ENCODE results near the gene RASGRP4.
A peak's percentile ranks its signal among the peaks of the same experiment; 100 is the strongest.
"Not testable (repeated sequence)": the region's sequence is repeated elsewhere in the genome, so short reads cannot be mapped to it uniquely, and the experiment has no call there.

Gene RASGRP4

GRCh38 chr19:38445362-38445761 lies 19.3 kb upstream of the RASGRP4 start:
- DNase-seq (ENCODE audit: low spot score): no peak

- no peak for DNase-seq (ENCODE audit: low spot score)
Measured at GRCh38 chr19:38444026-38444425, 18.0 kb upstream of the RASGRP4 start.

- no peak for DNase-seq (ENCODE audit: low spot score)
Measured at GRCh38 chr19:38443458-38443999, 17.5 kb upstream of the RASGRP4 start.

- DNase-seq (ENCODE audit: low spot score): no peak
Measured at GRCh38 chr19:38442736-38443135, 16.7 kb upstream of the RASGRP4 start.

GRCh38 chr19:38441657-38442348 lies 15.8 kb upstream of the RASGRP4 start:
- no peak for DNase-seq (ENCODE audit: low spot score)

GRCh38 chr19:38440592-38440991 lies 14.6 kb upstream of the RASGRP4 start:
- no peak for DNase-seq (ENCODE audit: low spot score)

GRCh38 chr19:38437917-38438316 lies 11.9 kb upstream of the RASGRP4 start:
- DNase-seq (ENCODE audit: low spot score): no peak

- no peak for DNase-seq (ENCODE audit: low spot score)
Measured at GRCh38 chr19:38437295-38437694, 11.3 kb upstream of the RASGRP4 start.

- DNase-seq (ENCODE audit: low spot score): no peak
Measured at GRCh38 chr19:38434549-38435051, 8.6 kb upstream of the RASGRP4 start.

- peak; percentile 71 for DNase-seq (ENCODE audit: low spot score)
Measured at GRCh38 chr19:38433268-38433733, 7.3 kb upstream of the RASGRP4 start, which contains the start of gene RYR1. RYR1 (plus strand) TSS chr19:38433691; CDS start chr19:38433830, 139 bp downstream.

GRCh38 chr19:38430931-38431330 lies 4.9 kb upstream of the RASGRP4 start:
- no peak for DNase-seq (ENCODE audit: low spot score)

- no peak for DNase-seq (ENCODE audit: low spot score)
Measured at GRCh38 chr19:38429811-38430156, 3.8 kb upstream of the RASGRP4 start.

- no peak for DNase-seq (ENCODE audit: low spot score)
Measured at GRCh38 chr19:38429055-38429810, 3.2 kb upstream of the RASGRP4 start.

- DNase-seq (ENCODE audit: low spot score): not testable (repeated sequence)
Measured at GRCh38 chr19:38427035-38427677, 1.1 kb upstream of the RASGRP4 start.

- DNase-seq (ENCODE audit: low spot score): no peak
Measured at GRCh38 chr19:38425222-38425809, 703 bp downstream of the RASGRP4 start.

- no peak for DNase-seq (ENCODE audit: low spot score)
Measured at GRCh38 chr19:38424272-38424671, 1.7 kb downstream of the RASGRP4 start.

- no peak for DNase-seq (ENCODE audit: low spot score)
Measured at GRCh38 chr19:38422438-38422837, 3.6 kb downstream of the RASGRP4 start.

GRCh38 chr19:38421856-38422255 lies 4.2 kb downstream of the RASGRP4 start:
- no peak for DNase-seq (ENCODE audit: low spot score)

GRCh38 chr19:38420935-38421334 lies 5.1 kb downstream of the RASGRP4 start:
- no peak for DNase-seq (ENCODE audit: low spot score)

- no peak for DNase-seq (ENCODE audit: low spot score)
Measured at GRCh38 chr19:38417544-38418506, 8.2 kb downstream of the RASGRP4 start.

- no peak for DNase-seq (ENCODE audit: low spot score)
Measured at GRCh38 chr19:38417146-38417543, 8.9 kb downstream of the RASGRP4 start.
